Activated naive CD4-positive, alpha-beta T cell treated with anti-CD3 and anti-CD28 coated beads for 36 hours (primary cell): ENCODE results near the gene CYP24A1. TPM values are rescaled to one million over a fixed set of nuclear protein-coding genes. Genes with fewer than 3 reads are reported as not detected.

ENCODE experiments used
- CTCF ChIA-PET: fragments of 350-600 bp; sonication (Branson Sonifier 250); formaldehyde crosslinking; loops from one replicate; lab custom pipeline; 2021; ENCODE audit warnings: antibody characterized with exemption; lab: Charles Lee
- DNase-seq: peaks from one replicate; pipeline ENCODE4 v3.0.0-alpha.2; 2020
- H3K27ac Mint-ChIP-seq: one replicate; pipeline ENCODE4 v1.8.0; 2021; ENCODE audit warnings: mild to moderate bottlenecking, mixed read lengths
- H3K27me3 Mint-ChIP-seq: one replicate; pipeline ENCODE4 v1.8.0; 2021; ENCODE audit warnings: low read depth, mixed read lengths
- H3K36me3 Mint-ChIP-seq: one replicate; pipeline ENCODE4 v1.8.0; 2021; ENCODE audit warnings: low read depth, mixed read lengths
- H3K4me1 Mint-ChIP-seq: one replicate; pipeline ENCODE4 v1.8.0; 2021; ENCODE audit warnings: low read depth, mixed read lengths
- H3K4me3 Mint-ChIP-seq: one replicate; pipeline ENCODE4 v1.8.0; 2021; ENCODE audit warnings: mild to moderate bottlenecking, moderate library complexity, mixed read lengths
- H3K9me3 Mint-ChIP-seq: one replicate; pipeline ENCODE4 v1.8.0; 2021; ENCODE audit warnings: mixed read lengths
- intact Hi-C: fragments of 100-400 bp; cut with micrococcal nuclease; formaldehyde crosslinking; loops from one replicate; pipeline ENCODE4 v1.15.1; 2023
- total RNA-seq, 2 experiments: library from RNA; stranded (reverse); gene quantifications; one replicate each; pipeline ENCODE4 v1.2.3, GENCODE V29; 2021

The CYP24A1 gene
- total RNA-seq, 2 experiments from 2014 or later, result not detected

DNA sequence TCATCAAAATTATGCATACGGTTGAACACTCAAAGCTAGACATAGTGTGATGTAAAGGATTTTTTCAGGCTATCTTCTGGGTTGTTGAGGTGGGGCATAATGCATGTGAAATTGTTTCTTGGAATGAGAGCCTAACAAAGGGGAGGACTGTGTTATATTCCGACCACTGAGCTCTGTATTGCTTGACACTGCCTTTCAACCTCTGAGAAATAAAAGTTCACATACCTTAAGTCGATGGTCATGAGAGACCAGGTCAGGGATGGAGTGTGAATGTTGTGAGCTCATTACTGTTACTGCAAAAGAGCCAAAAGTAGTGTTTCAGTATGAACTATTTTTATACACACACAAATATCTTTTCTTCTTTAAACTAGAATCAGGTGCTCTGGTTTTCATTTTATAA is 39.1 kb upstream of the CYP24A1 start:
- intact Hi-C loops, result no loop called here
- no peaks in the 10 kb centered on the region for H3K9me3 Mint-ChIP-seq
- CTCF ChIA-PET, result interaction anchor here (0.7 to 1.4 kb wide), 3 partner anchors 110 to 435 kb away, joined by 3 to 5 read pairs (median 3); no protein-coding TSS in a partner anchor
- H3K27ac Mint-ChIP-seq, result no peak overlapping the region
- peaks cover 18% of the 10 kb centered on the region for H3K36me3 Mint-ChIP-seq
- H3K27me3 Mint-ChIP-seq, result no peaks in the 10 kb centered on the region
- DNase-seq, result no peak
- H3K4me1 Mint-ChIP-seq, result peaks cover 46% of the 10 kb centered on the region
- no peak overlapping the region for H3K4me3 Mint-ChIP-seq

DNA sequence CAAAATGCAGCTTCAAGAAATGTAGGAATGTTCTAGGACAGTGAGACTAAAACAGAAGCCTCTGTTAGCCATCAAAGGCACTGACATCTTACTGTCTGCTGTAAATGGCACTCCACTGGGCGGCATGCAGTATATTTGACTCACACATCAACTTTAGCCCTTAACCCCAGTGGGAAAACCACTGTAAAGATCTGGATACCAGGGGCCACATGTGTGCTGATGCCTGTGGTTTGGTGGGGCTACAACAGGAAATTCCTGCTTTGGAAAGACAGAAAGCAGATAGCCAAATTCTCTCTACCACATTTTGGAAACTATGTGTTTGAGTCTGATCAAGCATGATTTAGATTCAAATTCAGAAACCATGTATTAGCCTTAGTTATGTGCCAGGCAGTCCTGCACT is 38.4 kb upstream of the CYP24A1 start:
- CTCF ChIA-PET, result interaction anchor here (0.6 kb wide), 1 partner anchor 405 kb away, joined by 4 read pairs; no protein-coding TSS in a partner anchor
- DNase-seq, result no peak
- Mint-ChIP-seq H3K9me3 (no peaks in the 10 kb centered on the region), H3K4me3 (no peak overlapping the region), H3K27ac (no peak overlapping the region), H3K4me1 (peaks cover 44% of the 10 kb centered on the region), H3K36me3 (peaks cover 16% of the 10 kb centered on the region), H3K27me3 (no peaks in the 10 kb centered on the region)
- intact Hi-C loops, result no loop called here

DNA sequence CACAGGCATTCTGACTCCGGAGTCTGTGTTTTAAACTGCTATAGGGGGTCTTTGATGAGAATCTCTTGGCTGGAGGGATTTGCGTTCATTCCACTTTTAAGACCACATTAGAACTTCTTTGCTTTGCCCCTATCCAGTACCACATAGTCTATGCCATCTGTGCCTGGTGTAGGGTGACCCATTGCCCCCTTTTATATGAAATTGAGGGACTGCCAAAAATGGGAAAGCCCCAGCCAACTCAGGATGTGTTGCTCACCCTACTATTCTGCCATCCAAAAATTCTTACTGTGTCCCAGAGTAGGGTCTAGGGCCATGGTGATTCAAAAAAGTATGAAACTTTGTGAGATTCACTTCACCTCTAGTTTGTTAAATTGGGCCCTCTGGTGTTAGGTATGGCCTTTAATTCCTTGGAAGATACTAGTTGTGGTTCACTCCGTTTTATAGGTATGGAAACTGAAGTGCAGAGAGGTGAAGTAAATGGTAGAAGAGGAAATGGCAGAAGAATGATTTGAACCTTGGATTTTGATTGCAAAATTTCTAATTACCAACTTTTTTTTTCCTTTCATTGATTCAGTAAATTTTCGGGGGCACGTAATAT is 35.5 kb upstream of the CYP24A1 start:
- H3K27ac Mint-ChIP-seq, result peak overlapping the region; percentile 77
- H3K9me3 Mint-ChIP-seq, result no peaks in the 10 kb centered on the region
- intact Hi-C loops, result loop anchor here (1.0 to 5.0 kb wide), 3 partner anchors 76 to 632 kb away; no protein-coding TSS in a partner anchor
- H3K36me3 Mint-ChIP-seq, result peaks cover 7% of the 10 kb centered on the region
- DNase-seq, result no peak
- CTCF ChIA-PET, result interaction anchor here (1.0 to 2.2 kb wide), 4 partner anchors 9 to 438 kb away, joined by 3 to 8 read pairs (median 7); no protein-coding TSS in a partner anchor
- peak overlapping the region; percentile 85 for H3K4me3 Mint-ChIP-seq
- no peaks in the 10 kb centered on the region for H3K27me3 Mint-ChIP-seq
- peaks cover 42% of the 10 kb centered on the region for H3K4me1 Mint-ChIP-seq

DNA sequence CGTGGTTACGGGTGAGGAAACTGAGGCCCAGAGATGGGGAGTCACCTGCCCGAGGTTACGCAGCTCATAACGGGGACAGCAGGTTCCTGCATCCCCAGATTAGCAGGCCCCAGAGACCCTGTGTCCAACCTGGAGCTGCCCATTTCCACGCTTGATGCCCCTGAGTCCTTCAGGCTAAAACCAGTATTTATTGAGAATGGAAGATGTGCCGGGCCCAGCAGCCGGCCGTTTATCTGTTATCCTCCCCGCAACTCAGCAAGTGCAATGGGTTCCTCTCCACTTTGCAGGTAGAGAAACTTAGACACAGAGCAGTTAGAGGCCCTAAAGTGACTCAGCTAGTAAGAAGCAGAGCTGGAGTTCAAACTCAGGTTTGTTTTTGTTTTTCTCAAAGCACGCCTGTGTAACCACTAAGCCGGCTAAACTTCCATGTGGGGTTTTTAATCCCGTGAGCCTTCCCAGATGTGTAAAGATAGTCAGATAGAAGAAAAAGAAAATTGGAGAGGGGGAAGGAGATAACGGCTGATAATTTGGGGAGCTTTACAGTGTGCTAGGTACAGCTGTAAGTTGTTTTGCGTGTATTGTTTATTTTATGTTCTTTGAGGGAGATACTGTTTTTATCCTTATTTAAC is 34.9 kb upstream of the CYP24A1 start:
- peak; percentile 37 for DNase-seq
- Mint-ChIP-seq H3K27ac (peak overlapping the region; percentile 77), H3K9me3 (no peaks in the 10 kb centered on the region), H3K27me3 (no peaks in the 10 kb centered on the region), H3K4me1 (peaks cover 42% of the 10 kb centered on the region), H3K4me3 (peak overlapping the region; percentile 85), H3K36me3 (peaks cover 7% of the 10 kb centered on the region)
- intact Hi-C loops, result loop anchor here (1.0 to 5.0 kb wide), 4 partner anchors 13 to 631 kb away; no protein-coding TSS in a partner anchor
- CTCF ChIA-PET, result interaction anchor here (0.9 to 2.2 kb wide), 7 partner anchors 9 to 439 kb away, joined by 3 to 8 read pairs (median 6); no protein-coding TSS in a partner anchor

DNA sequence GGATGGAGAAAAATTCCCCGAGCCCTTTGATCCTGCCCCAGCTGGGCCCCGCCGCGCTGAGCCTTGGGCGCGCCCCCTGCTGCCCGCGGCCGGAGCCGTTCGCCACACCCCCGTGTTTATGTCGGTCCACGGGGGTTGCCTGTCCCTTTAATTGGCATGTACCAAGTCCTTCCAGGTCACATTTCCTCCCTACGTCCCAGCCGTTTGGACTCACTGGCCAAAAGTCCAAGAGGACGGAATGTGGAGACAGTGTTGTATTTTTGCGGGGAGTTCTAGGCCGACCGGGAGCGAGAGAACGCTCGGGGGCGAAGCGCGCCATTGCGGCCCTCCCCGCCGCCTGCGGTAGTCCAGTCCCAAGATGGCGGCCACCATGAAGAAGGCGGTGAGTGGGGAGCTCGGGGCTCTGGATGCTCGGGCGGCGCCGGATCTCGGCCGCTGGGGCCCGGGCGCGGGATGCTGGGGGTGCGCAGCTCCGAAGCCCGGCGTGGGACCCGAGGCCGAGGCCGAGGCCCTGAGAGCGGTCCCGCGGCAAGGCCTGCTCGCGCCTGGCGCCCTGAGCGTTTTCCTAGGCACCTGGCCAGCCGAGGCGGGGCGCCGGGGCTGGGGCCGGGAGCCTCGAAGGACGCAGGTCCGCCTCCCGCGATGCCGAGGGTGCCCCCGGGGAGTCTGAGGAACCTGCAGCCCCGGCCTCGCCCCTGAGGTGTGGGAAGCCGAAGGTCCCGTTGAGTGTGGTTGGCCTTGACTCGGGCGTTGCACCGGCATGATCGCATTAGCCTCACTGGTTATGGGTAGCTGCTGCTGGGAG is 34.2 kb upstream of the CYP24A1 start, which contains the start of gene PFDN4:
Gene PFDN4 (plus strand): TSS at position 345 of the 805 bp plus-strand sequence. CDS start 14 bp downstream, at position 359.
- CTCF ChIA-PET, result interaction anchor here (0.9 to 2.2 kb wide), 8 partner anchors 8 to 440 kb away, joined by 3 to 8 read pairs (median 6); no protein-coding TSS in a partner anchor
- Mint-ChIP-seq H3K4me3 (peak within 1 kb of the TSS; percentile 90), H3K4me1 (peaks cover 42% of the 10 kb centered on the region), H3K27ac (peak within 1 kb of the TSS; percentile 98), H3K9me3 (no peaks in the 10 kb centered on the region), H3K36me3 (peaks cover 7% of the 10 kb centered on the region), H3K27me3 (no peaks in the 10 kb centered on the region)
- DNase-seq, result peak; percentile 86
- intact Hi-C loops, result loop anchor here (1.0 to 5.0 kb wide), 3 partner anchors 13 to 631 kb away; no protein-coding TSS in a partner anchor

DNA sequence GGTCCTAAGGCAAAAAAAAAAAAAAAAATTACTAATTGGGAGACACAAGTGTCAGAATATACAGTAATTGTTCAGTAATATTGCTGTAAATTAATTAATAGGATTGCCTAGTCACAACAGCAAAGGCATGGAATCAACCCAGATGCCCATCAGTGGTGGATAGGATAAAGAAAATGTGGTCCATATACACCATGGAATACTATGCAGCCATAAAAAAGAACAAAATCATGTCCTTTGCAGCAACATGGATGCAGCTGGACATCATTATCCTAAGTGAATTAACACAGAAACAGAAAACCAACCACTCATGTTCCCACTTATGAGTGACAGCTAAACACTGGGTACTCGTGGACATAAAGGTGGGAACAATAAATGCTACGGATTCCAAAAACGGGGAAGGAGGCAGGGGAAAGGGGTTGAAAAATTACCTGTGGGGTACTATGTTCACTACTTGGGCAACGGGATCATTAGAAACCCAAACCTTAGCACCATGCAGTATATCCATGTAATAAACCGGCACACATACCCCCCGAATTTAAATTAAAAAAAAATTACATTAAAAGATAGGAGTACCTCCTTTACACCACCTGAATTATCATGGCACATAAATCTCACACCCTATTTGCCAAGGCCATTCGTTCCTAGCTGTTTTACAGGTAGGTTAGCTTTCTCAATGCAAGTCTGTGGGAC is 33.4 kb upstream of the CYP24A1 start:
- Mint-ChIP-seq H3K27ac (peak overlapping the region; percentile 98), H3K9me3 (no peaks in the 10 kb centered on the region), H3K27me3 (no peaks in the 10 kb centered on the region), H3K4me1 (peaks cover 35% of the 10 kb centered on the region), H3K4me3 (peak overlapping the region; percentile 90), H3K36me3 (peaks cover 7% of the 10 kb centered on the region)
- CTCF ChIA-PET, result interaction anchor here (0.7 to 2.2 kb wide), 7 partner anchors 8 to 439 kb away, joined by 3 to 8 read pairs (median 5); no protein-coding TSS in a partner anchor
- no peak for DNase-seq
- intact Hi-C loops, result loop anchor here (5.0 kb wide), 2 partner anchors 115 to 630 kb away; no protein-coding TSS in a partner anchor

DNA sequence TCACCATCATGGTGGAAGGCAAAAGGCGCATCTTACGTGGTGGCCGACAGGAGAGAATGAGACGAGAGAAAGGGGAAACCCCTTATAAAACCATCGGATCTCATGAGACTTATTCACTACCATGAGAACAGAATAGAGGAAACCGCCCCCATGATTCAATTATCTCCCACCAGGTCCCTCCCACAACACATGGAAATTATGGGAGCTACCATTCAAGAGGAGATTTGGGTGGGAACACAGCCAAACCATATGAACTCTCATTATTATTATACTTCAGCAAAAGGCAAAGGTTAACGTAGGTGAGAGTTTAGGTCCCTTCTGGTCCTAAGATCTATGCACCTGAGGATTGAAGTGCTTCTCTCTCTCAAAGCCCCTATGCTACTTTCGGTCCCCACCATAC is 31.7 kb upstream of the CYP24A1 start:
- intact Hi-C loops, result loop anchor here (5.0 kb wide), 2 partner anchors 117 to 628 kb away; no protein-coding TSS in a partner anchor
- Mint-ChIP-seq H3K4me1 (peaks cover 22% of the 10 kb centered on the region), H3K27me3 (no peaks in the 10 kb centered on the region), H3K36me3 (peaks cover 3% of the 10 kb centered on the region), H3K4me3 (no peak overlapping the region), H3K27ac (no peak overlapping the region), H3K9me3 (no peaks in the 10 kb centered on the region)
- no peak for DNase-seq
- CTCF ChIA-PET, result interaction anchor here (0.6 to 10.3 kb wide), 4 partner anchors 105 to 441 kb away, joined by 3 to 232 read pairs (median 4); no protein-coding TSS in a partner anchor

DNA sequence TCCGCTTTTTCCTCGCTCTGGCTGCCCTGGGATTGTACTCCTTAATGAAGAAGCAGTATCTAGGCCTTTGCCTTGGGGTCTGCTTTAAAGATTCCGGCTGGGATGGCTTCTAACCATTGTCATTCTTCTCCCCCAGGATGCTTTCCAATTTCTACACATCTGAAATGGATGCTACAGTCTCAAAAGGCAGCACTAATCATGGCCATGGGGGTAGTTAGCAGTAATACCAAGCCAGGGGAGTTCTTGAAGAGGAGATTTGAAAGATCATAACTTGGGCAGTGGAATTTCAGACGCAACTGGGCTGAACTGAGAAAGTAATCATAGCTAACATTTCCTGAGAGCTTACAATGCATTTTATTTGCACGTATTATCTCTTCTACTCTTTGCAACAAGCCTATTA is 30.7 kb upstream of the CYP24A1 start:
- Mint-ChIP-seq H3K4me1 (peaks cover 13% of the 10 kb centered on the region), H3K36me3 (peaks cover 3% of the 10 kb centered on the region), H3K27me3 (no peaks in the 10 kb centered on the region), H3K9me3 (no peaks in the 10 kb centered on the region), H3K4me3 (no peak overlapping the region), H3K27ac (no peak overlapping the region)
- intact Hi-C loops, result no loop called here
- no peak for DNase-seq
- CTCF ChIA-PET, result interaction anchor here (0.7 to 10.3 kb wide), 2 partner anchors 9 to 104 kb away, joined by 3 to 232 read pairs; no protein-coding TSS in a partner anchor

DNA sequence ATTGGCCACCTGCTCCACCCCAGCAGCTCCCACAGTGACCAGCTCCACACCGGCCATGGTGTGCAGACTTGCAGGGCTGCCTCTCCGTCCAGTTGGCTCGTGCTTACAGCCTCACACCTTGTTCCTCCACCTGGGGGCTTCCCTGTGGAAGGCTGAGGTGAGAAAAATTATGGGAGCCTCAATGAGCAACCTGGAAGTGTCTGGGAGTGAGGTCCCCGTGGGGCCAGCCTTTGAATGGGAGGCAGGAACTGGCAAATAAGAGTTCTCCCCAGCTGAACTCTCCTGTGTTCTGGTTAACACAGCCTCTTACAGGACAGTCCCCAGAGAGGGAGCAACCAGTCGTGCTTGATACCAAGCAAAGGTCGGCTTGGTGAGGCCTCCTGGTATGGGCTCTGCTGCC is 30.3 kb upstream of the CYP24A1 start:
- Mint-ChIP-seq H3K27ac (no peak overlapping the region), H3K27me3 (no peaks in the 10 kb centered on the region), H3K4me3 (no peak overlapping the region), H3K36me3 (peaks cover 3% of the 10 kb centered on the region), H3K4me1 (peaks cover 9% of the 10 kb centered on the region), H3K9me3 (no peaks in the 10 kb centered on the region)
- intact Hi-C loops, result no loop called here
- CTCF ChIA-PET, result interaction anchor here (0.7 to 10.3 kb wide), 2 partner anchors 9 to 104 kb away, joined by 3 to 232 read pairs; no protein-coding TSS in a partner anchor
- no peak for DNase-seq

DNA sequence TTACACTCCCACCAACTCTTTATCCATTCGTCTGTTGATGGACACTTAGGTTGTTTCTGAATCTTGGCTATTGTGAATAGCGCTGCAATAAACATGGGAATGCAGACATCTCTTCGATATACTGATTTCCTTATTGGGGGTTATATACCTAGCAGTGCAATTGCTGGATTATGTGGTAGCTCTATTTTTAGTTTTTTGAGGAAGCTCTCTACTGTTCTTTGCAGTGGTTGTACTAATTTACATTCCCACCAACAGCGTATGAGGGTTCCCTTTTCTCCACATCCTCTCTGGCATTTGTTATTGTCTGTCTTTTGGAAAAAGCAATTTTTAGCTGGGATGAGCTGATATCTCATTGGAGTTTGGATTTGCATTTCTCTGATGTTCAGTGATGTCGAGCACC is 29.5 kb upstream of the CYP24A1 start:
- Mint-ChIP-seq H3K4me3 (no peak overlapping the region), H3K27me3 (no peaks in the 10 kb centered on the region), H3K9me3 (no peaks in the 10 kb centered on the region), H3K36me3 (no peaks in the 10 kb centered on the region), H3K27ac (no peak overlapping the region), H3K4me1 (peaks cover 5% of the 10 kb centered on the region)
- no peak for DNase-seq
- intact Hi-C loops, result no loop called here
- CTCF ChIA-PET, result interaction anchor here (10.3 kb wide), 1 partner anchor 103 kb away, joined by 232 read pairs; no protein-coding TSS in a partner anchor

DNA sequence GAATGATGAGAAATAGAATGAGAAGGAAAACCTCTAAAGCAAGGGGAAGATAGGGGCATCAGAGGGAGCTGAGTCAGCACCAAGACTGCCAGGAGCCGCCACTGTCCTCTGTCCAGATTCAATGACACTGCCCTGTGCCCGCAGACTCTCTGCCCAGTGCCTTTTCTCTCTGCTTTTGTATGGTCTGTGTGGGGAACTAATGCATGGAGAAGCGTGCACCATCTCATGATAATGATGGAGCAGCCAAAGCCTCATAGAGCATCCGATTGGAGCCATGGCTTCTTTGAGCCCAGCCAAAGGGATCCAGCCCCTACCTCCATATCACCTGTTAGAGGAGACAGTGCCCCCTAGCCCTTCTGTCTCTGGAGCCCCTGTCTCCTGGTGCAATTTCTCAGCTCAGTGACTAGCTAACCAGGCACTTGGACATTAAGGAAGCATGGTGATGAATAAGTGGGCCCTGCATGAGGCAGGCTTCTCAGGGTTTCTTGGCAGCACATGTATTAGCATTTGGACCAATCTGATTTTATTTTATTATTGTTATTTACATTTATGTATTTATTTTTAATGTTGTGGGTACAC is 27.6 kb upstream of the CYP24A1 start:
- Mint-ChIP-seq H3K27me3 (no peaks in the 10 kb centered on the region), H3K4me1 (peaks cover 5% of the 10 kb centered on the region), H3K36me3 (no peaks in the 10 kb centered on the region), H3K9me3 (no peaks in the 10 kb centered on the region), H3K4me3 (no peak overlapping the region), H3K27ac (no peak overlapping the region)
- no peak for DNase-seq
- CTCF ChIA-PET, result interaction anchor here (0.6 to 10.3 kb wide), 4 partner anchors 47 to 1436 kb away, joined by 4 to 232 read pairs (median 4); no protein-coding TSS in a partner anchor
- intact Hi-C loops, result no loop called here
